Uterus (tissue), 2 donors: ENCODE results near the gene MTCL1.

Experiments used
- POLR2A ChIP-seq, 2 donors: fragments of 450-650 bp; IDR thresholded peaks; one replicate each; pipeline ENCODE4 v1.6.1; 2016; ENCODE audit warnings: antibody characterized with exemption in 2 of 2, mild to moderate bottlenecking in 1 of 2, moderate library complexity in 1 of 2
- TF ChIP-seq, protein P1 (sequence below), 4 experiments: fragments of 200-600 bp in 2 of 4; fragments of 450-650 bp in 2 of 4; sonication (generic) in 2 of 4; IDR thresholded peaks; one replicate each; pipeline ENCODE4 v1.5.1; 2016 to 2019; ENCODE audit warnings: antibody characterized with exemption in 4 of 4, mild to moderate bottlenecking in 2 of 4, moderate library complexity in 1 of 4

DNA sequence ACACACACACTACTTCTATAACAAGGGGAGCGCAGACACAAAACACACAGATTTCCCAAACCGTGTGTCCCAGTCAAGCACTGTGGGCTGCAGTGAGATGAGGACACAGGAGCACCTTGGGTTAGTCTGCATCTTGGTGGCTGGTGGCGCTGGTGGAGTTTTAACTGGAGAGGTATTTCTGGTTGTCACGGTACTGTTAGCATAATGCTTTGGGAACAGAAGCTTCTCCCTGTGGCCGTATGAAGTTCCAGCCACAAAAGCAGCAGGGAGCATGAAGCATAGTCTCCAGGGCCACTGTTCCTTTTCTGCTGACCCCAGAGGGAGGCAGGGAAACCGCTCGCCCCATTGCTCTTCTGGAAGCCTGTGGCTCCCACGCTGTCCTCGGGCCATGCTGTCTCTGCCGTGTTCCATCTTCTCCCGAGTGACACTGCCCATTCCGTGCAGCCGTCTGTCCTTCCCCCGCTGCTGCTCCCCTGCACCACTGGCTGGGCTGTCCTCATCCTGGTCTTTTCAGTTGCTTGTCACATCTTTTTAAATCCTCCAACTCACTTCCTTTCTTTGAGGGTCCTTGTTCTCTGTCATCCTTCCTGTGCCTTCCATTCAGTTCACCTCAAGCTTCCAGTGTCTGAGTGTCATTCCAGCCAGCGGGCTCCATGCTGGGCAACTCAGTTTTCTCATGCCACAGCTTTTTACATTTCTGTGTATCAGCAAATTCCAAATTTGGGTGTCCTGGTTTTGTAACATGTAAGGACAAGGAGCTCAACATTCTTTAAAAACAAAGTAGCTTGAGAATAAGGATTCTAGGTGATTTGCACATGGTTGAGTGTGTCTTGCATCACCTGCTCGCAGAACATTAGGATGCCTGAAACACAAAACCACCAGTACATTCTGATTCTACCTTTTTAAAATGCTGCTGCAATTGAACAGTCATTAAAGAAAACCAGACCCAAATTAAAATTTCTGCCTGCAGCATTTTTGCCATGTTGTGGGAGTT lies 125.0 kb downstream of the MTCL1 start:
- TF ChIP-seq, protein P1, sequence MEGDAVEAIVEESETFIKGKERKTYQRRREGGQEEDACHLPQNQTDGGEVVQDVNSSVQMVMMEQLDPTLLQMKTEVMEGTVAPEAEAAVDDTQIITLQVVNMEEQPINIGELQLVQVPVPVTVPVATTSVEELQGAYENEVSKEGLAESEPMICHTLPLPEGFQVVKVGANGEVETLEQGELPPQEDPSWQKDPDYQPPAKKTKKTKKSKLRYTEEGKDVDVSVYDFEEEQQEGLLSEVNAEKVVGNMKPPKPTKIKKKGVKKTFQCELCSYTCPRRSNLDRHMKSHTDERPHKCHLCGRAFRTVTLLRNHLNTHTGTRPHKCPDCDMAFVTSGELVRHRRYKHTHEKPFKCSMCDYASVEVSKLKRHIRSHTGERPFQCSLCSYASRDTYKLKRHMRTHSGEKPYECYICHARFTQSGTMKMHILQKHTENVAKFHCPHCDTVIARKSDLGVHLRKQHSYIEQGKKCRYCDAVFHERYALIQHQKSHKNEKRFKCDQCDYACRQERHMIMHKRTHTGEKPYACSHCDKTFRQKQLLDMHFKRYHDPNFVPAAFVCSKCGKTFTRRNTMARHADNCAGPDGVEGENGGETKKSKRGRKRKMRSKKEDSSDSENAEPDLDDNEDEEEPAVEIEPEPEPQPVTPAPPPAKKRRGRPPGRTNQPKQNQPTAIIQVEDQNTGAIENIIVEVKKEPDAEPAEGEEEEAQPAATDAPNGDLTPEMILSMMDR (IDR thresholded peaks at IDR 0.05), result no peak
- TF ChIP-seq POLR2A (IDR thresholded peaks at IDR 0.05), result no peak
